T-helper 17 cell (primary cell): Measurements from ENCODE around the gene GPR176. TPM values are rescaled to one million over a fixed set of nuclear protein-coding genes. Genes with fewer than 3 reads are reported as not detected.
A peak's percentile ranks its signal among the peaks of the same experiment; 100 is the strongest.

Experiments used
- ATAC-seq: fragments of 150-1000 bp; cut with Tn5 transposase; 2 replicates; pipeline ENCODE4 v1.10.0; 2021; ENCODE audit warnings: mild to moderate bottlenecking, moderate library complexity
- DNase-seq, 3 donors: peaks; one replicate each; pipeline versions ENCODE4 v3.0.0 to v3.0.0-alpha.2; 2020 to 2021
- H3K9me3 ChIP-seq: one replicate; pipeline ENCODE4 v1.7.0; 2013; ENCODE audit warnings: low read length, mild to moderate bottlenecking; ENCODE audit not compliant: control insufficient read depth, poor library complexity, severe bottlenecking
- H3K27ac Mint-ChIP-seq: one replicate; pipeline ENCODE4 v1.8.0; 2022; ENCODE audit warnings: mild to moderate bottlenecking, moderate library complexity, mixed read lengths
- H3K27me3 Mint-ChIP-seq: one replicate; pipeline ENCODE4 v1.8.0; 2022; ENCODE audit warnings: mixed read lengths
- H3K36me3 Mint-ChIP-seq: one replicate; pipeline ENCODE4 v1.8.0; 2022; ENCODE audit warnings: low read depth, mixed read lengths
- H3K4me1 Mint-ChIP-seq: one replicate; pipeline ENCODE4 v1.8.0; 2022; ENCODE audit warnings: mild to moderate bottlenecking, mixed read lengths
- H3K4me3 Mint-ChIP-seq: one replicate; pipeline ENCODE4 v1.8.0; 2022; ENCODE audit warnings: mild to moderate bottlenecking, moderate library complexity, mixed read lengths
- total RNA-seq, 4 donors: library from RNA in 2 of 4; stranded (reverse) in 2 of 4; gene quantifications; one replicate each; pipeline ENCODE4 v1.2.3 and lab custom pipeline; 2022 to 2026

The GPR176 gene
- total RNA-seq, 2 donors from 2014 or later = not detected

- no peak overlapping the region for H3K4me3 Mint-ChIP-seq
- H3K9me3 ChIP-seq = no peaks in the 10 kb centered on the region
- H3K27ac Mint-ChIP-seq = no peak overlapping the region
- H3K36me3 Mint-ChIP-seq = no peaks in the 10 kb centered on the region
- DNase-seq = no peak
- peaks cover 13% of the 10 kb centered on the region for H3K4me1 Mint-ChIP-seq
- ATAC-seq = no peak
- H3K27me3 Mint-ChIP-seq = no peaks in the 10 kb centered on the region
Observed at GRCh38 chr15:39770748-39771689, 149.0 kb downstream of the GPR176 start.

DNA sequence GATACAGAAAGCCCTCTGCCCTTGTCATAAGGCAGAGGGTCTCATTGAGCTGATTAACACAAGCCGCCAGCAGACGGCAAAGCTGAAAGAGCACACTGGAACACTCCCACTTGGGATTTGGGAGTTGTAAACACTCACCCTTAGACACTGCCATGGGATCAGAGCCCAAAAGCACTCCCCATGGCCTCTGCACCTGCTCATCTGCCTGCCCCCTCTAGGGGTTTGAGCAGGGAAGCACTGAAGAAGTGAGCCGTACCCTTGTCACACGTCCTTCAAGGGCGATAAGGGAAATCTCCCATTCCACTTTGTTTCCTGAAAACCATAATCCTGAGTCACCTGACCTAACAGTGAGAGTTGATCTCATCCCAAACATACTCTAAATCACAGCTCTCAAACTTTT, 152.1 kb downstream of the GPR176 start:
- no peaks in the 10 kb centered on the region for H3K9me3 ChIP-seq
- no peaks in the 10 kb centered on the region for H3K27me3 Mint-ChIP-seq
- no peak overlapping the region for H3K4me3 Mint-ChIP-seq
- H3K36me3 Mint-ChIP-seq = no peaks in the 10 kb centered on the region
- H3K4me1 Mint-ChIP-seq = peaks cover 4% of the 10 kb centered on the region
- DNase-seq (no peak), ATAC-seq (no peak)
- no peak overlapping the region for H3K27ac Mint-ChIP-seq

- H3K27me3 Mint-ChIP-seq = no peaks in the 10 kb centered on the region
- peaks cover 2% of the 10 kb centered on the region for H3K36me3 Mint-ChIP-seq
- ATAC-seq (no peak), DNase-seq (no peak)
- peaks cover 3% of the 10 kb centered on the region for H3K4me1 Mint-ChIP-seq
- H3K9me3 ChIP-seq = no peaks in the 10 kb centered on the region
- no peak overlapping the region for H3K4me3 Mint-ChIP-seq
- H3K27ac Mint-ChIP-seq = no peak overlapping the region
Observed at GRCh38 chr15:39761006-39761405, 159.1 kb downstream of the GPR176 start.

- no peak for DNase-seq
- Mint-ChIP-seq H3K27ac (no peak overlapping the region), H3K27me3 (peaks cover 7% of the 10 kb centered on the region), H3K36me3 (peaks cover 2% of the 10 kb centered on the region), H3K4me3 (no peak overlapping the region), H3K4me1 (peaks cover 6% of the 10 kb centered on the region)
- H3K9me3 ChIP-seq = no peaks in the 10 kb centered on the region
- ATAC-seq = peak; percentile 52
Observed at GRCh38 chr15:39756806-39757522, 163.1 kb downstream of the GPR176 start.

DNA sequence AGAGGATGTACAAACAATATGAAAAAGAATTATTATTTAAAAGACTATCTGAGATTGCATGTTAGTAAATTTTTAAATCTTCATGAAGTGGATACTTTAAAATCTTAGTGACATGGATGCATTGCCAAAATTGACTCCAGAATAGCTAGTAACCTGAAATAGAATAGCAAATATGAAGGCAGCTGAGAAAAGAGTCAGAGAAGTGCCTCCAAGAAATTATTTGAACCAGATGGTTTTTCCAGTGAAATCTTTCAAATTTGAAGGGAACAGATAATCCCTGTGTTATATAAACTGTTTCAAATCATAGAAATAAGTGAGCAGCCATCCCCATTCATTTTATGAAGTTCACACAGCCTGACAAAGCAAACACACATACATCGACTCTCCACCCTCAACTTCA, 167.1 kb downstream of the GPR176 start:
- H3K27ac Mint-ChIP-seq = no peak overlapping the region
- H3K36me3 Mint-ChIP-seq = no peaks in the 10 kb centered on the region
- DNase-seq = no peak
- no peak for ATAC-seq
- no peaks in the 10 kb centered on the region for H3K9me3 ChIP-seq
- peaks cover 22% of the 10 kb centered on the region for H3K27me3 Mint-ChIP-seq
- H3K4me1 Mint-ChIP-seq = peaks cover 3% of the 10 kb centered on the region
- H3K4me3 Mint-ChIP-seq = no peak overlapping the region

- H3K4me1 Mint-ChIP-seq = peaks cover 3% of the 10 kb centered on the region
- no peaks in the 10 kb centered on the region for H3K36me3 Mint-ChIP-seq
- no peaks in the 10 kb centered on the region for H3K9me3 ChIP-seq
- H3K4me3 Mint-ChIP-seq = no peak overlapping the region
- ATAC-seq (no peak), DNase-seq (no peak)
- no peak overlapping the region for H3K27ac Mint-ChIP-seq
- H3K27me3 Mint-ChIP-seq = peaks cover 26% of the 10 kb centered on the region
Observed at GRCh38 chr15:39752246-39752645, 167.8 kb downstream of the GPR176 start.

Other genes starting within 250 kb of the GPR176 start
- 1 to 10 TPM in 1 of 2 donors, under 1 TPM in 1; 0.67 to 1.7 TPM for gene FSIP1, start 137.4 kb downstream of the GPR176 start, total RNA-seq
- 10 to 100 TPM; 11.9 to 13.8 TPM for gene EIF2AK4, start 13.8 kb upstream of the GPR176 start, total RNA-seq
- gene SRP14, start 118.9 kb upstream of the GPR176 start, total RNA-seq = 100 to 1,000 TPM; 108 to 114 TPM
- gene BMF, start 188.6 kb upstream of the GPR176 start, total RNA-seq = 10 to 100 TPM in 1 of 2 donors, 1 to 10 TPM in 1; 8.0 to 13.4 TPM
- 1 to 10 TPM; 1.1 to 3.4 TPM for gene BUB1B, start 240.8 kb upstream of the GPR176 start, total RNA-seq